WTC11 (cell line): Measurements from ENCODE around the gene ADAT3. TPM values are rescaled to one million over a fixed set of nuclear protein-coding genes. Genes with fewer than 3 reads are reported as not detected.

Experiments
- ATAC-seq: fragments of 200-7000 bp; cut with Tn5 transposase; 2 replicates; pipeline ENCODE4 v1.10.0; 2021; ENCODE audit warnings: mild to moderate bottlenecking, moderate library complexity
- CTCF ChIA-PET: fragments of 300-600 bp; sonication (Branson Sonifier 250); formaldehyde crosslinking; loops from one replicate; lab custom pipeline; 2021; ENCODE audit warnings: antibody characterized with exemption; lab: Charles Lee
- POLR2A ChIA-PET: fragments of 350-600 bp; sonication (Branson Sonifier 250); formaldehyde crosslinking; loops from one replicate; lab custom pipeline; 2021; ENCODE audit warnings: antibody characterized with exemption; lab: Charles Lee
- DNase-seq: peaks from one replicate; pipeline ENCODE4 v3.0.0; 2021; ENCODE audit warnings: low spot score
- H3K27ac Mint-ChIP-seq: 2 replicates; pipeline ENCODE4 v1.8.0; 2021; ENCODE audit warnings: mixed read lengths
- H3K27me3 Mint-ChIP-seq: 2 replicates; pipeline ENCODE4 v1.8.0; 2021; ENCODE audit warnings: low read depth, mild to moderate bottlenecking, moderate library complexity, mixed read lengths
- H3K36me3 Mint-ChIP-seq: 2 replicates; pipeline ENCODE4 v1.8.0; 2021; ENCODE audit warnings: mixed read lengths
- H3K4me1 Mint-ChIP-seq: 2 replicates; pipeline ENCODE4 v1.8.0; 2022; ENCODE audit warnings: mixed read lengths
- H3K4me3 Mint-ChIP-seq: 2 replicates; pipeline ENCODE4 v1.8.0; 2021; ENCODE audit warnings: mild to moderate bottlenecking, moderate library complexity, mixed read lengths
- H3K9me3 Mint-ChIP-seq: 2 replicates; pipeline ENCODE4 v1.8.0; 2021; ENCODE audit warnings: mixed read lengths
- CREM ChIP-seq: sonication (generic); formaldehyde crosslinking; IDR thresholded peaks from 2 replicates; pipeline ENCODE4 v1.8.1; 2022; ENCODE audit warnings: mild to moderate bottlenecking, missing genetic modification reagents, moderate library complexity
- CTCF ChIP-seq: fragments of 200-600 bp; IDR thresholded peaks from 2 replicates; pipeline ENCODE4 v1.8.0; 2022; ENCODE audit warnings: antibody characterized with exemption
- E2F4 ChIP-seq: sonication (generic); formaldehyde crosslinking; IDR thresholded peaks from 2 replicates; pipeline ENCODE4 v1.8.1; 2022; ENCODE audit warnings: low read depth, mild to moderate bottlenecking, moderate library complexity, missing genetic modification reagents, borderline replicate concordance
- IRF2 ChIP-seq: sonication (generic); formaldehyde crosslinking; IDR thresholded peaks from 2 replicates; pipeline ENCODE4 v1.8.0; 2022; ENCODE audit warnings: low read depth, missing genetic modification reagents, borderline replicate concordance
- JAZF1 ChIP-seq: fragments of 250-450 bp; sonication (Bioruptor Pico); IDR thresholded peaks from 2 replicates; pipeline ENCODE4 v1.9.0; 2021; ENCODE audit warnings: moderate library complexity, mild to moderate bottlenecking, inconsistent platforms
- RELA ChIP-seq: sonication (generic); formaldehyde crosslinking; IDR thresholded peaks from 2 replicates; pipeline ENCODE4 v1.8.1; 2022; ENCODE audit warnings: missing genetic modification reagents, mild to moderate bottlenecking, borderline replicate concordance
- SP1 ChIP-seq: sonication (generic); formaldehyde crosslinking; conservative IDR thresholded peaks from 2 replicates; pipeline ENCODE4 v1.8.1; 2022; ENCODE audit warnings: missing genetic modification reagents
- TCF7 ChIP-seq: sonication (generic); formaldehyde crosslinking; IDR thresholded peaks from 2 replicates; pipeline ENCODE4 v1.8.0; 2022; ENCODE audit warnings: mild to moderate bottlenecking, low read depth, missing genetic modification reagents, moderate library complexity
- ZNF317 ChIP-seq: sonication (generic); formaldehyde crosslinking; IDR thresholded peaks from 2 replicates; pipeline ENCODE4 v1.8.1; 2023; ENCODE audit warnings: low read depth, mild to moderate bottlenecking, moderate library complexity, missing genetic modification reagents, borderline replicate concordance
- ZNF512 ChIP-seq: sonication (generic); formaldehyde crosslinking; IDR thresholded peaks from 2 replicates; pipeline ENCODE4 v1.8.1; 2022; ENCODE audit warnings: missing genetic modification reagents, borderline replicate concordance
- ZNF671 ChIP-seq: fragments of 250-450 bp; sonication (Bioruptor Pico); IDR thresholded peaks from 2 replicates; pipeline ENCODE4 v1.8.0; 2021; ENCODE audit warnings: mild to moderate bottlenecking
- total RNA-seq: library from RNA; stranded (reverse); gene quantifications from 3 replicates; pipeline ENCODE4 v1.2.3, GENCODE V29; 2021
- TF ChIP-seq, protein P1 (sequence below): fragments of 250-450 bp; sonication (Bioruptor Pico); IDR thresholded peaks from 2 replicates; pipeline ENCODE4 v1.9.0; 2021; ENCODE audit warnings: mild to moderate bottlenecking

Gene ADAT3
- total RNA-seq, 1 experiment from 2014 or later, result 20.3 TPM

- Mint-ChIP-seq H3K9me3 (no peaks in the 10 kb centered on the region), H3K27ac (no peak overlapping the region), H3K4me3 (no peak overlapping the region), H3K36me3 (peaks cover 2% of the 10 kb centered on the region; the same call in 1 of the 2 replicates), H3K27me3 (no peaks in the 10 kb centered on the region)
- no peak for DNase-seq
- TF ChIP-seq CREM (CRISPR knock-in tag), result no peak
- no peak for TF ChIP-seq TCF7 (CRISPR knock-in tag)
- no peak for TF ChIP-seq RELA (CRISPR knock-in tag)
- no peak for TF ChIP-seq ZNF512 (CRISPR knock-in tag)
- no peak for TF ChIP-seq E2F4 (CRISPR knock-in tag)
- TF ChIP-seq, protein P1, sequence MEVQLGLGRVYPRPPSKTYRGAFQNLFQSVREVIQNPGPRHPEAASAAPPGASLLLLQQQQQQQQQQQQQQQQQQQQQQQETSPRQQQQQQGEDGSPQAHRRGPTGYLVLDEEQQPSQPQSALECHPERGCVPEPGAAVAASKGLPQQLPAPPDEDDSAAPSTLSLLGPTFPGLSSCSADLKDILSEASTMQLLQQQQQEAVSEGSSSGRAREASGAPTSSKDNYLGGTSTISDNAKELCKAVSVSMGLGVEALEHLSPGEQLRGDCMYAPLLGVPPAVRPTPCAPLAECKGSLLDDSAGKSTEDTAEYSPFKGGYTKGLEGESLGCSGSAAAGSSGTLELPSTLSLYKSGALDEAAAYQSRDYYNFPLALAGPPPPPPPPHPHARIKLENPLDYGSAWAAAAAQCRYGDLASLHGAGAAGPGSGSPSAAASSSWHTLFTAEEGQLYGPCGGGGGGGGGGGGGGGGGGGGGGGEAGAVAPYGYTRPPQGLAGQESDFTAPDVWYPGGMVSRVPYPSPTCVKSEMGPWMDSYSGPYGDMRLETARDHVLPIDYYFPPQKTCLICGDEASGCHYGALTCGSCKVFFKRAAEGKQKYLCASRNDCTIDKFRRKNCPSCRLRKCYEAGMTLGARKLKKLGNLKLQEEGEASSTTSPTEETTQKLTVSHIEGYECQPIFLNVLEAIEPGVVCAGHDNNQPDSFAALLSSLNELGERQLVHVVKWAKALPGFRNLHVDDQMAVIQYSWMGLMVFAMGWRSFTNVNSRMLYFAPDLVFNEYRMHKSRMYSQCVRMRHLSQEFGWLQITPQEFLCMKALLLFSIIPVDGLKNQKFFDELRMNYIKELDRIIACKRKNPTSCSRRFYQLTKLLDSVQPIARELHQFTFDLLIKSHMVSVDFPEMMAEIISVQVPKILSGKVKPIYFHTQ (CRISPR knock-in tag), result no peak
- no peak for TF ChIP-seq SP1 (CRISPR knock-in tag)
- TF ChIP-seq, all 79 proteins: peak for 0
- no peak for ATAC-seq
- ChIA-PET CTCF (interaction anchor here (0.6 to 1.6 kb wide), 5 partner anchors 10 to 75 kb away, joined by 3 to 4 read pairs (median 3); no protein-coding TSS in a partner anchor), POLR2A (interaction anchor here (0.8 kb wide), 1 partner anchor 14 kb away, joined by 3 read pairs; no protein-coding TSS in a partner anchor)
- H3K4me1 Mint-ChIP-seq, result peaks cover 25% of the 10 kb centered on the region
Measured at GRCh38 chr19:1944088-1944915, 39.1 kb downstream of the ADAT3 start.

GRCh38 chr19:1944916-1945561, 39.8 kb downstream of the ADAT3 start:
- POLR2A ChIA-PET, result interaction anchor here (0.8 kb wide), 1 partner anchor 14 kb away, joined by 3 read pairs; no protein-coding TSS in a partner anchor
- no peak overlapping the region for H3K4me3 Mint-ChIP-seq
- peaks cover 3% of the 10 kb centered on the region; the same call in 1 of the 2 replicates for H3K36me3 Mint-ChIP-seq
- peaks cover 19% of the 10 kb centered on the region for H3K4me1 Mint-ChIP-seq
- H3K27me3 Mint-ChIP-seq, result no peaks in the 10 kb centered on the region
- TF ChIP-seq ZNF317 (no peak), IRF2 (CRISPR knock-in tag) (no peak), ZNF671 (no peak), CTCF (no peak), JAZF1 (no peak)
- no peak for DNase-seq
- CTCF ChIA-PET, result interaction anchor here (0.5 to 2.1 kb wide), 13 partner anchors 9 to 308 kb away, joined by 3 to 18 read pairs (median 5); partner anchors contain the start of gene PLEKHJ1
- H3K27ac Mint-ChIP-seq, result no peak overlapping the region
- no peaks in the 10 kb centered on the region for H3K9me3 Mint-ChIP-seq
- ATAC-seq, result no peak
